OCI-LY7 (cell line): ENCODE data around the gene CHD9.

Experiments used
- CTCF ChIP-seq: fragments of 200-600 bp; sonication (generic); conservative IDR thresholded peaks from 2 replicates; pipeline ENCODE4 v1.5.1; 2014; ENCODE audit warnings: mild to moderate bottlenecking, antibody characterized with exemption, low read length, moderate library complexity, mixed read lengths
- EZH2phosphoT487 ChIP-seq: fragments of 200-600 bp; sonication (generic); IDR thresholded peaks from 2 replicates; pipeline ENCODE4 v1.6.1; 2018; ENCODE audit warnings: low read depth, borderline replicate concordance, mild to moderate bottlenecking, mixed run types, antibody characterized with exemption, low read length, moderate library complexity, mixed read lengths

GRCh38 chr16:53056392-53056881 lies 1.6 kb downstream of the CHD9 start:
- TF ChIP-seq CTCF (no peak), EZH2phosphoT487 (no peak)
